HEK293T (cell line): Measurements from ENCODE around the gene PHC2.

Source experiments
- FOXM1 ChIP-seq: fragments of 450-650 bp; IDR thresholded peaks from 2 replicates; pipeline ENCODE4 v1.6.1; 2017; ENCODE audit warnings: mild to moderate bottlenecking, borderline replicate concordance
- HDGF ChIP-seq: fragments of 450-650 bp; IDR thresholded peaks from 2 replicates; pipeline ENCODE4 v1.6.1; 2017; ENCODE audit warnings: antibody characterized with exemption, borderline replicate concordance
- L3MBTL2 ChIP-seq: fragments of 450-650 bp; conservative IDR thresholded peaks from 2 replicates; pipeline ENCODE4 v1.6.1; 2016; ENCODE audit warnings: mild to moderate bottlenecking
- LEF1 ChIP-seq: fragments of 450-650 bp; IDR thresholded peaks from 2 replicates; pipeline ENCODE4 v1.6.1; 2017; ENCODE audit warnings: mild to moderate bottlenecking, borderline replicate concordance
- SP1 ChIP-seq: fragments of 450-650 bp; IDR thresholded peaks from 2 replicates; pipeline ENCODE4 v1.6.1; 2017
- SUZ12 ChIP-seq: fragments of 450-650 bp; IDR thresholded peaks from 2 replicates; pipeline ENCODE4 v1.6.1; 2016; ENCODE audit warnings: mild to moderate bottlenecking
- TARDBP ChIP-seq: fragments of 450-650 bp; IDR thresholded peaks from 2 replicates; pipeline ENCODE4 v1.6.1; 2016
- ZNF384 ChIP-seq: fragments of 450-650 bp; IDR thresholded peaks from 2 replicates; pipeline ENCODE4 v1.6.1; 2016
- TF ChIP-seq, protein P1 (sequence below): fragments of 450-650 bp; IDR thresholded peaks from 2 replicates; pipeline ENCODE4 v1.6.1; 2016

DNA sequence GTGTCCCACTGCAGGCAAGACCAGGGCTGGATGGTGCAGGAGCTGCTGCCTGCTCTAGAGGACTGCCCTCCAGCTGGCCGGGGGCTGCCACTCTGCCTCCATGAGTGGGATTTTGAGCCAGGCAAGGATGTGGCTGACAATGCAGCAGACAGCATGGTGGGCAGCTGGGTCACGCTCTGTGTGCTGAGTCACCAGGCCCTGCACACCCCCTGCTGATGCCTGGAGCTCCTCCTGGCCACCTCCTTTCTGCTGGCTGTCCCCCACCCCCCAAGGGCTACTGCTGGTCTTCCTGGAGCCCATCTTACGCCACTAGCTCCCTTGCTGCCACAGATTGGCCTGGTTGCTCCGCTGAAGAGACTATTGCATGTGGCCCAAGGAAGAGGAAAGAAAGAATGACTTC, 37.6 kb upstream of the PHC2 start:
- TF ChIP-seq FOXM1, result no peak
- TF ChIP-seq, protein P1, sequence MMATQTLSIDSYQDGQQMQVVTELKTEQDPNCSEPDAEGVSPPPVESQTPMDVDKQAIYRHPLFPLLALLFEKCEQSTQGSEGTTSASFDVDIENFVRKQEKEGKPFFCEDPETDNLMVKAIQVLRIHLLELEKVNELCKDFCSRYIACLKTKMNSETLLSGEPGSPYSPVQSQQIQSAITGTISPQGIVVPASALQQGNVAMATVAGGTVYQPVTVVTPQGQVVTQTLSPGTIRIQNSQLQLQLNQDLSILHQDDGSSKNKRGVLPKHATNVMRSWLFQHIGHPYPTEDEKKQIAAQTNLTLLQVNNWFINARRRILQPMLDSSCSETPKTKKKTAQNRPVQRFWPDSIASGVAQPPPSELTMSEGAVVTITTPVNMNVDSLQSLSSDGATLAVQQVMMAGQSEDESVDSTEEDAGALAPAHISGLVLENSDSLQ, result no peak
- no peak for TF ChIP-seq ZNF384
- no peak for TF ChIP-seq LEF1
- TF ChIP-seq L3MBTL2, result no peak
- no peak for TF ChIP-seq SUZ12
- TF ChIP-seq SP1, result no peak
- TF ChIP-seq HDGF, result no peak
- no peak for TF ChIP-seq TARDBP
